Coronary artery (tissue), 2 donors: ENCODE results near the gene RGS9.

Experiments used
- DNase-seq: peaks from one replicate; pipeline ENCODE4 v3.0.0-alpha.2; 2017; ENCODE audit warnings: low spot score
- H3K27ac ChIP-seq, 2 donors: fragments of 200-600 bp; sonication (generic); one replicate each; pipeline ENCODE4 v1.5.1; 2016 to 2019
- H3K4me3 ChIP-seq: fragments of 200-600 bp; sonication (generic); 2 replicates; pipeline ENCODE4 v1.5.1; 2016; ENCODE audit warnings: mild to moderate bottlenecking, moderate library complexity
- CTCF ChIP-seq: fragments of 200-600 bp; sonication (generic); IDR thresholded peaks from one replicate; pipeline ENCODE4 v1.5.1; 2019; ENCODE audit warnings: antibody characterized with exemption

Gene RGS9

GRCh38 chr17:65097110-65097509, 40.1 kb upstream of the RGS9 start:
- Histone ChIP-seq H3K4me3 (no peak overlapping the region), H3K27ac (no peak overlapping the region)
- TF ChIP-seq CTCF = no peak
- no peak for DNase-seq

GRCh38 chr17:65099475-65099874, 37.7 kb upstream of the RGS9 start:
- DNase-seq = no peak
- no peak overlapping the region for H3K4me3 ChIP-seq
- H3K27ac ChIP-seq = peak overlapping the region in 1 of 2 donors; percentile 54
- no peak for TF ChIP-seq CTCF

- no peak for TF ChIP-seq CTCF
- H3K27ac ChIP-seq = peak overlapping the region; percentile 63 to 73
- peak overlapping the region; percentile 73 for H3K4me3 ChIP-seq
- no peak for DNase-seq
Measured at GRCh38 chr17:65099941-65100315, 37.2 kb upstream of the RGS9 start.

- peak; percentile 90 for DNase-seq
- peak; percentile 96 for TF ChIP-seq CTCF
- Histone ChIP-seq H3K27ac (peak overlapping the region; percentile 63 to 73), H3K4me3 (peak overlapping the region; percentile 73)
Measured at GRCh38 chr17:65100316-65101140, 36.6 kb upstream of the RGS9 start.

GRCh38 chr17:65101371-65101770, 35.8 kb upstream of the RGS9 start:
- no peak for DNase-seq
- Histone ChIP-seq H3K4me3 (peak overlapping the region; percentile 73), H3K27ac (peak overlapping the region; percentile 63 to 73)
- no peak for TF ChIP-seq CTCF

- no peak for DNase-seq
- no peak overlapping the region for H3K4me3 ChIP-seq
- H3K27ac ChIP-seq = no peak overlapping the region
- TF ChIP-seq CTCF = no peak
Measured at GRCh38 chr17:65102235-65102634, 34.9 kb upstream of the RGS9 start.

- H3K27ac ChIP-seq = no peak overlapping the region
- no peak for TF ChIP-seq CTCF
- no peak overlapping the region for H3K4me3 ChIP-seq
- no peak for DNase-seq
Measured at GRCh38 chr17:65102788-65103187, 34.4 kb upstream of the RGS9 start.
